Activated T-cell treated with anti-CD3 and anti-CD28 coated beads for 4 hours (primary cell): ENCODE measurements around the gene MYADML2.

Source experiments
- DNase-seq: peaks from one replicate; pipeline ENCODE4 v3.0.0-alpha.2; 2020

Gene MYADML2

GRCh38 chr17:81909966-81910839 lies 36.8 kb downstream of the MYADML2 start:
- no peak for DNase-seq

GRCh38 chr17:81909231-81909630 lies 37.8 kb downstream of the MYADML2 start:
- DNase-seq, result no peak

GRCh38 chr17:81908793-81909192 lies 38.2 kb downstream of the MYADML2 start:
- DNase-seq, result no peak

- DNase-seq, result no peak
Observed at GRCh38 chr17:81907219-81908145, 39.6 kb downstream of the MYADML2 start.

GRCh38 chr17:81906476-81907218 lies 40.4 kb downstream of the MYADML2 start:
- no peak for DNase-seq

- DNase-seq, result no peak
Observed at GRCh38 chr17:81905993-81906392, 41.0 kb downstream of the MYADML2 start.

- no peak for DNase-seq
Observed at GRCh38 chr17:81905424-81905875, 41.6 kb downstream of the MYADML2 start.

GRCh38 chr17:81904600-81905423 lies 42.2 kb downstream of the MYADML2 start:
- no peak for DNase-seq

- no peak for DNase-seq
Observed at GRCh38 chr17:81903896-81904599, 43.0 kb downstream of the MYADML2 start.

- no peak for DNase-seq
Observed at GRCh38 chr17:81903415-81903831, 43.6 kb downstream of the MYADML2 start.

GRCh38 chr17:81902653-81903414 lies 44.2 kb downstream of the MYADML2 start:
- no peak for DNase-seq

- DNase-seq, result no peak
Observed at GRCh38 chr17:81902023-81902652, 44.9 kb downstream of the MYADML2 start, which contains the start of gene NPB. TSS of gene NPB (plus strand) at chr17:81902238. CDS start at chr17:81902278, 40 bp downstream.

- no peak for DNase-seq
Observed at GRCh38 chr17:81901167-81902022, 45.6 kb downstream of the MYADML2 start.

- no peak for DNase-seq
Observed at GRCh38 chr17:81900181-81900820, 46.7 kb downstream of the MYADML2 start.

- DNase-seq, result no peak
Observed at GRCh38 chr17:81899514-81900166, 47.4 kb downstream of the MYADML2 start.

- no peak for DNase-seq
Observed at GRCh38 chr17:81898885-81899284, 48.1 kb downstream of the MYADML2 start.

- DNase-seq, result no peak
Observed at GRCh38 chr17:81898029-81898866, 48.8 kb downstream of the MYADML2 start.
